AG09309 (cell line): ENCODE results near the gene OXCT1.

Experiments
- DNase-seq: peaks from one replicate; pipeline ENCODE4 v3.0.0-alpha.2; 2010; ENCODE audit warnings: low read depth
- H3K4me3 ChIP-seq: 2 replicates; pipeline ENCODE4 v1.5.1; 2011; ENCODE audit warnings: mild to moderate bottlenecking, low read depth, low read length, moderate library complexity; ENCODE audit not compliant: control insufficient read depth
- CTCF ChIP-seq: IDR thresholded peaks from 2 replicates; pipeline ENCODE4 v1.5.1; 2011; ENCODE audit warnings: mild to moderate bottlenecking, low read depth, low read length, inconsistent platforms; ENCODE audit not compliant: insufficient read depth, control insufficient read depth; ENCODE audit errors: missing control alignments

The OXCT1 gene

GRCh38 chr5:41790038-41790776 lies 80.0 kb downstream of the OXCT1 start:
- DNase-seq, result no peak
- H3K4me3 ChIP-seq, result no peak overlapping the region
- no peak for TF ChIP-seq CTCF

GRCh38 chr5:41789434-41789833 lies 80.8 kb downstream of the OXCT1 start:
- no peak for TF ChIP-seq CTCF
- no peak overlapping the region for H3K4me3 ChIP-seq
- no peak for DNase-seq

- no peak overlapping the region for H3K4me3 ChIP-seq
- no peak for DNase-seq
- no peak for TF ChIP-seq CTCF
Measured at GRCh38 chr5:41788941-41789368, 81.3 kb downstream of the OXCT1 start.

GRCh38 chr5:41787265-41787664 lies 83.0 kb downstream of the OXCT1 start:
- TF ChIP-seq CTCF, result no peak
- no peak for DNase-seq
- no peak overlapping the region for H3K4me3 ChIP-seq

GRCh38 chr5:41785061-41785460 lies 85.2 kb downstream of the OXCT1 start:
- no peak for TF ChIP-seq CTCF
- no peak overlapping the region for H3K4me3 ChIP-seq
- no peak for DNase-seq

GRCh38 chr5:41778410-41778809 lies 91.8 kb downstream of the OXCT1 start:
- H3K4me3 ChIP-seq, result no peak overlapping the region
- no peak for DNase-seq
- TF ChIP-seq CTCF, result no peak
